HG02981 (cell line): Measurements from ENCODE around the gene ZC3H4.
"Not testable (repeated sequence)": the region's sequence is repeated elsewhere in the genome, so short reads cannot be mapped to it uniquely, and the experiment has no call there.

Source experiments
- ATAC-seq: cut with Tn5 transposase; IDR thresholded peaks from one replicate; pipeline ENCODE4 v1.9.1; 2021; ENCODE audit warnings: mild to moderate bottlenecking, moderate library complexity; ENCODE audit not compliant: unreplicated experiment

ZC3H4 gene

GRCh38 chr19:47056411-47056810 is 57.2 kb downstream of the ZC3H4 start:
- ATAC-seq = no peak

- ATAC-seq = not testable (repeated sequence)
These were observed 63.0 kb downstream of the ZC3H4 start for GRCh38 chr19:47050562-47050961.

- ATAC-seq = no peak
These were observed 64.3 kb downstream of the ZC3H4 start for GRCh38 chr19:47049307-47049700.

GRCh38 chr19:47047763-47048405 is 65.7 kb downstream of the ZC3H4 start:
- ATAC-seq = peak; percentile 43

GRCh38 chr19:47047272-47047762 is 66.3 kb downstream of the ZC3H4 start:
- no peak for ATAC-seq

- ATAC-seq = no peak
These were observed 67.6 kb downstream of the ZC3H4 start for GRCh38 chr19:47045867-47046470.

- ATAC-seq = no peak
These were observed 68.4 kb downstream of the ZC3H4 start for GRCh38 chr19:47044946-47045866.

GRCh38 chr19:47040869-47041268 is 72.7 kb downstream of the ZC3H4 start:
- no peak for ATAC-seq

GRCh38 chr19:47039239-47039874 is 74.2 kb downstream of the ZC3H4 start:
- no peak for ATAC-seq

GRCh38 chr19:47037766-47038165 is 75.8 kb downstream of the ZC3H4 start:
- ATAC-seq = no peak

GRCh38 chr19:47036097-47036651 is 77.4 kb downstream of the ZC3H4 start:
- no peak for ATAC-seq

- peak; percentile 85 for ATAC-seq
These were observed 78.2 kb downstream of the ZC3H4 start for GRCh38 chr19:47035127-47036096.

GRCh38 chr19:47032171-47032811 is 81.3 kb downstream of the ZC3H4 start:
- no peak for ATAC-seq

- ATAC-seq = no peak
These were observed 85.4 kb downstream of the ZC3H4 start for GRCh38 chr19:47028195-47028601.

GRCh38 chr19:47027586-47028088 is 85.9 kb downstream of the ZC3H4 start:
- ATAC-seq = no peak

- ATAC-seq = no peak
These were observed 86.7 kb downstream of the ZC3H4 start for GRCh38 chr19:47026889-47027288.

- no peak for ATAC-seq
These were observed 87.4 kb downstream of the ZC3H4 start for GRCh38 chr19:47026156-47026555.

GRCh38 chr19:47024502-47024901 is 89.1 kb downstream of the ZC3H4 start:
- no peak for ATAC-seq

GRCh38 chr19:47023448-47023794 is 90.2 kb downstream of the ZC3H4 start:
- no peak for ATAC-seq
